LNCaP clone FGC (cell line): Measurements from ENCODE around the gene B3GNT4.
A peak's percentile ranks its signal among the peaks of the same experiment; 100 is the strongest.

Source experiments
- DNase-seq: peaks from one replicate; pipeline ENCODE4 v3.0.0-alpha.2; 2011; ENCODE audit warnings: low read depth
- H3K4me3 ChIP-seq: 2 replicates; pipeline ENCODE4 v1.5.1; 2011; ENCODE audit warnings: mild to moderate bottlenecking, low read depth, low read length, control low read depth
- TF ChIP-seq, protein P1 (sequence below): IDR thresholded peaks from 2 replicates; pipeline ENCODE4 v1.5.1; 2012; ENCODE audit warnings: mild to moderate bottlenecking; ENCODE audit not compliant: control insufficient read depth, insufficient read depth; ENCODE audit errors: extremely low read depth

Gene B3GNT4

GRCh38 chr12:122203301-122204166 lies at the start of gene B3GNT4:
TSS of gene B3GNT4 (plus strand) at chr12:122203709. CDS start at chr12:122204619, 910 bp downstream.
- TF ChIP-seq, protein P1, sequence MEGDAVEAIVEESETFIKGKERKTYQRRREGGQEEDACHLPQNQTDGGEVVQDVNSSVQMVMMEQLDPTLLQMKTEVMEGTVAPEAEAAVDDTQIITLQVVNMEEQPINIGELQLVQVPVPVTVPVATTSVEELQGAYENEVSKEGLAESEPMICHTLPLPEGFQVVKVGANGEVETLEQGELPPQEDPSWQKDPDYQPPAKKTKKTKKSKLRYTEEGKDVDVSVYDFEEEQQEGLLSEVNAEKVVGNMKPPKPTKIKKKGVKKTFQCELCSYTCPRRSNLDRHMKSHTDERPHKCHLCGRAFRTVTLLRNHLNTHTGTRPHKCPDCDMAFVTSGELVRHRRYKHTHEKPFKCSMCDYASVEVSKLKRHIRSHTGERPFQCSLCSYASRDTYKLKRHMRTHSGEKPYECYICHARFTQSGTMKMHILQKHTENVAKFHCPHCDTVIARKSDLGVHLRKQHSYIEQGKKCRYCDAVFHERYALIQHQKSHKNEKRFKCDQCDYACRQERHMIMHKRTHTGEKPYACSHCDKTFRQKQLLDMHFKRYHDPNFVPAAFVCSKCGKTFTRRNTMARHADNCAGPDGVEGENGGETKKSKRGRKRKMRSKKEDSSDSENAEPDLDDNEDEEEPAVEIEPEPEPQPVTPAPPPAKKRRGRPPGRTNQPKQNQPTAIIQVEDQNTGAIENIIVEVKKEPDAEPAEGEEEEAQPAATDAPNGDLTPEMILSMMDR, result no peak
- DNase-seq, result peak; percentile 32
- H3K4me3 ChIP-seq, result peak within 1 kb of the TSS; percentile 65

DNA sequence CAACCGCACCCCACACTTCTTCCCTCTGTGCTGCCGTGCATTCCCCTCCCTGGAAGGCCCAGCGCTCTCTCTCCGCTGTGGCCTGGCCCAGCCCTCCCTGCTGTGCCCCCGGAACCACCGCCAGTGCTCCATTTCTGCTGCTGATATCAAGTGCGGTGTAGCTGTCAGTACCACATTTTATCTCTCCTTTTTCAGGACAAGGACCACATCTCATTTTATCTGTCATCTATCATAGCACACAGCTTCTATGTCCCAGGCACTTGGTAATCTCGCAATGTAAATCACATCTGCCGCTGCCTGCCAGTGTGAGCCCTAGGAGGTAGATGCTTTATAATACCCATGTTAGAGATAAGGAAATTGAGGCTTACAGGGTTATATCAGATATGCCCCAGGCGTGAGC lies 47.8 kb upstream of the B3GNT4 start:
- TF ChIP-seq, protein P1, result no peak
- no peak for DNase-seq
- no peak overlapping the region for H3K4me3 ChIP-seq

- DNase-seq, result no peak
- TF ChIP-seq, protein P1, result no peak
- no peak overlapping the region for H3K4me3 ChIP-seq
Measured at GRCh38 chr12:122158700-122159285, 44.7 kb upstream of the B3GNT4 start.

DNA sequence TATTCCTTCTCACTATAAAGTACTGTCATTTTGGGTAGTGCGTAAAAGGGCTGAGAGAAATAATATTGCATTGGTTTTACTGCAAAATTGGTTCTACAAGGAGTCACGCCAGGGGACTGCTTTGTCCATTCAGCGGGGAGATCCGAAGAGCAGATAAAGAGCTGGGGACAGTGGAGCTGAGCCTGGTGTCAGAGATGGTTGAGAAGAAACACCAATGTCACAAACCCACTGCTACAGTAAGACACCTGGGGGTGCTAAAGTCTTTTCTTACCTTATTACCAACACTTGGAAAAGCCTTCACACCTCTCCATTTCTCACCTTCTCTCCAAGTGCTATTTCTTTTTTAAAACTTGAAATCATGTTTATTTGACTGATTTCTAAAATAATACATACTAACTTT lies 43.6 kb upstream of the B3GNT4 start:
- TF ChIP-seq, protein P1, result 0 out of 2 replicates have a peak, but pooled peaks have one; percentile 3
- no peak for DNase-seq
- H3K4me3 ChIP-seq, result no peak overlapping the region

DNA sequence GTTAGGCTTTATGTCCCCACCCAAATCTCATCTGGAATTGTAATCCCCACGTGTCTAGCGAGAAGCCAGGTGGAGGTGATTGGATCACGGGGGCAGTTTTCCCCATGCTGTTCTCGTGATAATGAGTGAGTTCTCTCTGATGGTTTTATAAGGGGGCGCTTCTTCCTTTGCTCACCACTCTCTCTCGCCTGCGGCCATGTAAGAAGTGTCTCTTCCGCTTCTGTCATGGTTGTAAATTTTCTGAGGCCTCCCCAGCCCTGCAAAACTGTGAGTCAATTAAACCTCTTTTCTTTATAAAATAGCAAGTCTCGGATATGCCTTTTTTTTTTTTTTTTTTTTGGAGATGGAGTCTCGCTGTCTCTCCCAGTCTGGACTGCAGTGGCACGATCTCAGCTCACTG lies 42.7 kb upstream of the B3GNT4 start:
- H3K4me3 ChIP-seq, result no peak overlapping the region
- no peak for DNase-seq
- TF ChIP-seq, protein P1, result no peak

DNA sequence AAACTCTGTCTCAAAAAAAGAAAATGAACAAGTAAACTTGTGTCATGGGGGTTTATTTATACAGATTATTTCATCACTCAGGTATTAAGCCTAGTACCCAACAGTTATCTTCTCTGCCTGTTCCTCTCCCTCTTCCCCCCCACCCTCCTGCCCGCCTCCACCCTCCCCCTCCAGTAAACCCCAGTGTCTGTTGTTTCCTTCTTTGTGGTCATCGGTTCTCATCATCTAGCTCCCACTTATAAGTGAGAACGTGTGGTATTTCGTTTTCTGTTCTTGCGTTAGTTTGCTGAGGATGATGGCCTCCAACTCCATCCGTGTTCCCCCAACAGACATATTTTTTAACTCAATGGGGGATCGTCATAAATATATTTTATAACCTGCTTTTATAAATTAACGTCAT lies 41.8 kb upstream of the B3GNT4 start:
- H3K4me3 ChIP-seq, result no peak overlapping the region
- TF ChIP-seq, protein P1, result no peak
- DNase-seq, result no peak
